HepG2 (cell line): ENCODE measurements around the gene GOT1. TPM values are rescaled to one million over a fixed set of nuclear protein-coding genes. Genes with fewer than 3 reads are reported as not detected.

Experiments
- ATF7-NPFF ChIP-seq: sonication (generic); formaldehyde crosslinking; IDR thresholded peaks from 2 replicates; pipeline ENCODE4 v1.8.1; 2023; ENCODE audit warnings: mild to moderate bottlenecking, low read depth, missing genetic modification reagents, moderate library complexity
- CENPT ChIP-seq: sonication (generic); formaldehyde crosslinking; IDR thresholded peaks from 2 replicates; pipeline ENCODE4 v1.8.0; 2022; ENCODE audit warnings: low read depth, mild to moderate bottlenecking, moderate library complexity, missing genetic modification reagents
- CHD2 ChIP-seq: IDR thresholded peaks from 2 replicates; pipeline ENCODE4 v1.6.1; 2011; ENCODE audit warnings: low read depth, low read length, improper control_type of control experiment
- KLF9 ChIP-seq: IDR thresholded peaks from 2 replicates; pipeline ENCODE4 v1.6.1; 2016; ENCODE audit warnings: low read depth
- MATR3 ChIP-seq: sonication (generic); formaldehyde crosslinking; IDR thresholded peaks from 2 replicates; pipeline ENCODE4 v1.4.0; 2020; ENCODE audit warnings: missing genetic modification reagents
- MEF2D ChIP-seq: sonication (generic); formaldehyde crosslinking; IDR thresholded peaks from 2 replicates; pipeline ENCODE4 v1.5.1; 2020; ENCODE audit warnings: mild to moderate bottlenecking, missing genetic modification reagents
- NKX3-1 ChIP-seq: sonication (generic); formaldehyde crosslinking; IDR thresholded peaks from 2 replicates; pipeline ENCODE4 v1.5.0; 2020; ENCODE audit warnings: missing genetic modification reagents
- PHF5A ChIP-seq: IDR thresholded peaks from one replicate; pipeline ENCODE4 v1.6.1; 2018; ENCODE audit warnings: low read depth, missing genetic modification reagents; ENCODE audit not compliant: unreplicated experiment
- TARDBP ChIP-seq: sonication (generic); formaldehyde crosslinking; IDR thresholded peaks from 2 replicates; pipeline ENCODE4 v1.8.0; 2022; ENCODE audit warnings: mild to moderate bottlenecking, missing genetic modification reagents
- THYN1 ChIP-seq: sonication (generic); formaldehyde crosslinking; IDR thresholded peaks from 2 replicates; pipeline ENCODE4 v1.8.1; 2023; ENCODE audit warnings: low read depth, mild to moderate bottlenecking, moderate library complexity, missing genetic modification reagents, borderline replicate concordance
- ZC3H4 ChIP-seq: sonication (generic); formaldehyde crosslinking; IDR thresholded peaks from 2 replicates; pipeline ENCODE4 v1.4.0; 2020; ENCODE audit warnings: missing genetic modification reagents, borderline replicate concordance
- ZNF20 ChIP-seq: sonication (generic); formaldehyde crosslinking; IDR thresholded peaks from 2 replicates; pipeline ENCODE4 v1.4.0; 2020; ENCODE audit warnings: mild to moderate bottlenecking, moderate library complexity, missing genetic modification reagents
- ZNF205 ChIP-seq: IDR thresholded peaks from 2 replicates; pipeline ENCODE4 v1.6.1; 2018; ENCODE audit warnings: missing biosample characterization, missing genetic modification reagents
- ZNF331 ChIP-seq: sonication (generic); formaldehyde crosslinking; IDR thresholded peaks from 2 replicates; pipeline ENCODE4 v1.4.0; 2020; ENCODE audit warnings: missing genetic modification reagents
- polyA plus RNA-seq, 8 experiments: library from polyadenylated mRNA; depleted of rRNA in 3 of 8; stranded (reverse) in 7 of 8; unstranded in 1 of 8; fragments of >200 nt; fragmentation: Illumina TruSeq in 4 of 8; extraction: Trizol in 4 of 8; gene quantifications; 2 replicates each; pipeline versions ENCODE4 v1.2.1 to v1.2.3, GENCODE V29; 2011 to 2016; ENCODE audit warnings: low read depth in 4 of 8, missing spikeins in 1 of 8, mixed read lengths in 1 of 8; ENCODE audit not compliant: insufficient read depth in 1 of 8
- total RNA-seq, 5 experiments: library from RNA; depleted of rRNA; stranded (reverse); fragments of >200 nt; fragmentation: Illumina TruSeq; extraction: Trizol; gene quantifications; 2 replicates each; pipeline ENCODE4 v1.2.3, GENCODE V29; 2016; ENCODE audit warnings: low read depth in 1 of 5
- TF ChIP-seq, protein P1 (sequence below): sonication (generic); formaldehyde crosslinking; IDR thresholded peaks from 2 replicates; pipeline ENCODE4 v1.5.0; 2020; ENCODE audit warnings: missing genetic modification reagents
- TF ChIP-seq, protein P2 (sequence below): sonication (generic); formaldehyde crosslinking; IDR thresholded peaks from 2 replicates; pipeline ENCODE4 v1.5.0; 2020; ENCODE audit warnings: mild to moderate bottlenecking, missing genetic modification reagents, borderline replicate concordance
- TF ChIP-seq, protein P3 (sequence below): sonication (generic); formaldehyde crosslinking; IDR thresholded peaks from 2 replicates; pipeline ENCODE4 v1.8.1; 2022; ENCODE audit warnings: low read depth, mild to moderate bottlenecking, missing genetic modification reagents
- TF ChIP-seq, protein P4 (sequence below): sonication (generic); formaldehyde crosslinking; IDR thresholded peaks from 2 replicates; pipeline ENCODE4 v1.4.0; 2020; ENCODE audit warnings: missing genetic modification reagents

The GOT1 gene
- total and polyA plus RNA-seq, 2 of the 13 experiments (the other 11 are each of a cell fraction or from before 2014, with no cell fraction given): 81.2 to 102 TPM

DNA sequence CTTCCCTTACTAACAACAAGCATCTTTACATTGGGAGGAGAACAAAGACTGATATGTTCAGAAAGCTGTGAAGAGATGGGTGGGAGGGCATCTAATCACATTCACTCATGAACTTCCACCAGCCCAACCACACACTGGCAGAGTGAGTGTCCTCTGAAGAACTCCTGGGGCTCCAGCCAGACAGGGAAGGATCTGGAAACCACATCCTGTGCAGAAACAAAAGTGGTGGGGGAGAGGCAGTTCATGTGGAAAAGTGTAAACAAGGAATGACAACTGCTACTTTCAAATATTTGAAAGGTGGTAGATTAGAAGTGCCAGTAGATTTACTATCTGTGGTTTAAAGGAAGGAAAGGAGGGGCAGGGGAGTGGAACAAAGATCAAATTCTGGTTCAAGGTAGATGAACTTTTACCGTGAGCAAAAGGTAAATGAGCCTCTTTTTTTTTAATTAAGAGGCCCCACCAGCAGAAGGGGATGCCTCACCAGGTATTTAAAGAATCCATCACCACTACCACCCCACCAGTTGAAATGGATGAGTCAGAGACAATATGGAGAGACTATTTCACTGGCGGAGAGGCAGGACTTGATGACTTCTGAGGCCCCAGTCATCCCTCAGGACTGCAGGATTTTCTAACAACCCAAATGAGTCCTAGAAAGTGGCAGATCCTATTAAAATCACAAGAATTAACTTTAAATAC is 34.5 kb downstream of the GOT1 start (continued):
- TF ChIP-seq, protein P1, sequence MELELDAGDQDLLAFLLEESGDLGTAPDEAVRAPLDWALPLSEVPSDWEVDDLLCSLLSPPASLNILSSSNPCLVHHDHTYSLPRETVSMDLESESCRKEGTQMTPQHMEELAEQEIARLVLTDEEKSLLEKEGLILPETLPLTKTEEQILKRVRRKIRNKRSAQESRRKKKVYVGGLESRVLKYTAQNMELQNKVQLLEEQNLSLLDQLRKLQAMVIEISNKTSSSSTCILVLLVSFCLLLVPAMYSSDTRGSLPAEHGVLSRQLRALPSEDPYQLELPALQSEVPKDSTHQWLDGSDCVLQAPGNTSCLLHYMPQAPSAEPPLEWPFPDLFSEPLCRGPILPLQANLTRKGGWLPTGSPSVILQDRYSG: no peak
- TF ChIP-seq MEF2D (CRISPR knock-in tag) (peak; percentile 70), ZNF331 (CRISPR knock-in tag) (peak; percentile 53; the same call in 1 of the 2 replicates), ZC3H4 (CRISPR knock-in tag) (no peak), CHD2 (no peak), KLF9 (CRISPR knock-in tag) (no peak), TARDBP (CRISPR knock-in tag) (peak; percentile 95), ATF7-NPFF (CRISPR knock-in tag) (no peak), CENPT (CRISPR knock-in tag) (no peak), ZNF20 (CRISPR knock-in tag) (no peak), THYN1 (CRISPR knock-in tag) (no peak), NKX3-1 (no peak), PHF5A (CRISPR knock-in tag) (peak; percentile 94), ZNF205 (no peak; the same call in 1 of the 2 replicates), MATR3 (CRISPR knock-in tag) (no peak)
- TF ChIP-seq, protein P2, sequence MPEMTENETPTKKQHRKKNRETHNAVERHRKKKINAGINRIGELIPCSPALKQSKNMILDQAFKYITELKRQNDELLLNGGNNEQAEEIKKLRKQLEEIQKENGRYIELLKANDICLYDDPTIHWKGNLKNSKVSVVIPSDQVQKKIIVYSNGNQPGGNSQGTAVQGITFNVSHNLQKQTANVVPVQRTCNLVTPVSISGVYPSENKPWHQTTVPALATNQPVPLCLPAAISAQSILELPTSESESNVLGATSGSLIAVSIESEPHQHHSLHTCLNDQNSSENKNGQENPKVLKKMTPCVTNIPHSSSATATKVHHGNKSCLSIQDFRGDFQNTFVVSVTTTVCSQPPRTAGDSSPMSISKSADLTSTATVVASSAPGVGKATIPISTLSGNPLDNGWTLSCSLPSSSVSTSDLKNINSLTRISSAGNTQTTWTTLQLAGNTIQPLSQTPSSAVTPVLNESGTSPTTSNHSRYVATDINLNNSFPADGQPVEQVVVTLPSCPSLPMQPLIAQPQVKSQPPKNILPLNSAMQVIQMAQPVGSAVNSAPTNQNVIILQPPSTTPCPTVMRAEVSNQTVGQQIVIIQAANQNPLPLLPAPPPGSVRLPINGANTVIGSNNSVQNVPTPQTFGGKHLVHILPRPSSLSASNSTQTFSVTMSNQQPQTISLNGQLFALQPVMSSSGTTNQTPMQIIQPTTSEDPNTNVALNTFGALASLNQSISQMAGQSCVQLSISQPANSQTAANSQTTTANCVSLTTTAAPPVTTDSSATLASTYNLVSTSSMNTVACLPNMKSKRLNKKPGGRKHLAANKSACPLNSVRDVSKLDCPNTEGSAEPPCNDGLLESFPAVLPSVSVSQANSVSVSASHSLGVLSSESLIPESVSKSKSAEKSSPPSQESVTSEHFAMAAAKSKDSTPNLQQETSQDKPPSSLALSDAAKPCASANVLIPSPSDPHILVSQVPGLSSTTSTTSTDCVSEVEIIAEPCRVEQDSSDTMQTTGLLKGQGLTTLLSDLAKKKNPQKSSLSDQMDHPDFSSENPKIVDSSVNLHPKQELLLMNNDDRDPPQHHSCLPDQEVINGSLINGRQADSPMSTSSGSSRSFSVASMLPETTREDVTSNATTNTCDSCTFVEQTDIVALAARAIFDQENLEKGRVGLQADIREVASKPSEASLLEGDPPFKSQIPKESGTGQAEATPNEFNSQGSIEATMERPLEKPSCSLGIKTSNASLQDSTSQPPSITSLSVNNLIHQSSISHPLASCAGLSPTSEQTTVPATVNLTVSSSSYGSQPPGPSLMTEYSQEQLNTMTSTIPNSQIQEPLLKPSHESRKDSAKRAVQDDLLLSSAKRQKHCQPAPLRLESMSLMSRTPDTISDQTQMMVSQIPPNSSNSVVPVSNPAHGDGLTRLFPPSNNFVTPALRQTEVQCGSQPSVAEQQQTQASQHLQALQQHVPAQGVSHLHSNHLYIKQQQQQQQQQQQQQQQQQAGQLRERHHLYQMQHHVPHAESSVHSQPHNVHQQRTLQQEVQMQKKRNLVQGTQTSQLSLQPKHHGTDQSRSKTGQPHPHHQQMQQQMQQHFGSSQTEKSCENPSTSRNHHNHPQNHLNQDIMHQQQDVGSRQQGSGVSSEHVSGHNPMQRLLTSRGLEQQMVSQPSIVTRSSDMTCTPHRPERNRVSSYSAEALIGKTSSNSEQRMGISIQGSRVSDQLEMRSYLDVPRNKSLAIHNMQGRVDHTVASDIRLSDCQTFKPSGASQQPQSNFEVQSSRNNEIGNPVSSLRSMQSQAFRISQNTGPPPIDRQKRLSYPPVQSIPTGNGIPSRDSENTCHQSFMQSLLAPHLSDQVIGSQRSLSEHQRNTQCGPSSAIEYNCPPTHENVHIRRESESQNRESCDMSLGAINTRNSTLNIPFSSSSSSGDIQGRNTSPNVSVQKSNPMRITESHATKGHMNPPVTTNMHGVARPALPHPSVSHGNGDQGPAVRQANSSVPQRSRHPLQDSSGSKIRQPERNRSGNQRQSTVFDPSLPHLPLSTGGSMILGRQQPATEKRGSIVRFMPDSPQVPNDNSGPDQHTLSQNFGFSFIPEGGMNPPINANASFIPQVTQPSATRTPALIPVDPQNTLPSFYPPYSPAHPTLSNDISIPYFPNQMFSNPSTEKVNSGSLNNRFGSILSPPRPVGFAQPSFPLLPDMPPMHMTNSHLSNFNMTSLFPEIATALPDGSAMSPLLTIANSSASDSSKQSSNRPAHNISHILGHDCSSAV (CRISPR knock-in tag): no peak
- TF ChIP-seq, protein P3, sequence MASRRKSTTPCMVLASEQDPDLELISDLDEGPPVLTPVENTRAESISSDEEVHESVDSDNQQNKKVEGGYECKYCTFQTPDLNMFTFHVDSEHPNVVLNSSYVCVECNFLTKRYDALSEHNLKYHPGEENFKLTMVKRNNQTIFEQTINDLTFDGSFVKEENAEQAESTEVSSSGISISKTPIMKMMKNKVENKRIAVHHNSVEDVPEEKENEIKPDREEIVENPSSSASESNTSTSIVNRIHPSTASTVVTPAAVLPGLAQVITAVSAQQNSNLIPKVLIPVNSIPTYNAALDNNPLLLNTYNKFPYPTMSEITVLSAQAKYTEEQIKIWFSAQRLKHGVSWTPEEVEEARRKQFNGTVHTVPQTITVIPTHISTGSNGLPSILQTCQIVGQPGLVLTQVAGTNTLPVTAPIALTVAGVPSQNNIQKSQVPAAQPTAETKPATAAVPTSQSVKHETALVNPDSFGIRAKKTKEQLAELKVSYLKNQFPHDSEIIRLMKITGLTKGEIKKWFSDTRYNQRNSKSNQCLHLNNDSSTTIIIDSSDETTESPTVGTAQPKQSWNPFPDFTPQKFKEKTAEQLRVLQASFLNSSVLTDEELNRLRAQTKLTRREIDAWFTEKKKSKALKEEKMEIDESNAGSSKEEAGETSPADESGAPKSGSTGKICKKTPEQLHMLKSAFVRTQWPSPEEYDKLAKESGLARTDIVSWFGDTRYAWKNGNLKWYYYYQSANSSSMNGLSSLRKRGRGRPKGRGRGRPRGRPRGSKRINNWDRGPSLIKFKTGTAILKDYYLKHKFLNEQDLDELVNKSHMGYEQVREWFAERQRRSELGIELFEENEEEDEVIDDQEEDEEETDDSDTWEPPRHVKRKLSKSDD (CRISPR knock-in tag): no peak
- TF ChIP-seq, protein P4, sequence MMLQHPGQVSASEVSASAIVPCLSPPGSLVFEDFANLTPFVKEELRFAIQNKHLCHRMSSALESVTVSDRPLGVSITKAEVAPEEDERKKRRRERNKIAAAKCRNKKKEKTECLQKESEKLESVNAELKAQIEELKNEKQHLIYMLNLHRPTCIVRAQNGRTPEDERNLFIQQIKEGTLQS (CRISPR knock-in tag): no peak
